Caco-2 (cell line): Measurements from ENCODE around the gene ZNF418. TPM values are rescaled to one million over a fixed set of nuclear protein-coding genes. Genes with fewer than 3 reads are reported as not detected.
"Not testable (repeated sequence)": the region's sequence is repeated elsewhere in the genome, so short reads cannot be mapped to it uniquely, and the experiment has no call there.

Experiments
- BruUV-seq: library from RNA; stranded (reverse); fragments of 400-500 nt; replicated peaks from 2 replicates; lab custom pipeline; 2021; lab: Mats Ljungman, UMichigan
- CTCF ChIA-PET: fragments of 300-600 bp; sonication (Branson Sonifier 250); formaldehyde crosslinking; loops from one replicate; lab custom pipeline; 2022; ENCODE audit warnings: antibody characterized with exemption; lab: Charles Lee
- POLR2A ChIA-PET: fragments of 300-600 bp; sonication (Branson Sonifier 250); formaldehyde crosslinking; loops from one replicate; lab custom pipeline; 2022; ENCODE audit warnings: antibody characterized with exemption; lab: Charles Lee
- DNase-seq, 2 experiments: peaks; one replicate each; pipeline versions ENCODE4 v3.0.0 to v3.0.0-alpha.2; 2020 to 2022
- H3K27me3 ChIP-seq: replicated peaks from 2 replicates; pipeline ENCODE4 v1.6.0; 2011; ENCODE audit warnings: low read length; ENCODE audit not compliant: control insufficient read depth, insufficient read depth
- H3K36me3 ChIP-seq: 2 replicates; pipeline ENCODE4 v1.5.1; 2011; ENCODE audit warnings: low read length; ENCODE audit not compliant: control insufficient read depth, insufficient read depth
- H3K4me1 ChIP-seq: fragments of 250-450 bp; sonication (Bioruptor Pico); 2 replicates; pipeline ENCODE4 v1.5.1; 2020; ENCODE audit warnings: mild to moderate bottlenecking
- H3K4me3 ChIP-seq: 2 replicates; pipeline ENCODE4 v1.5.1; 2011; ENCODE audit warnings: low read depth, mild to moderate bottlenecking, control low read depth, low read length
- H3K9me3 ChIP-seq: fragments of 250-450 bp; sonication (Bioruptor Pico); 2 replicates; pipeline ENCODE4 v1.5.1; 2020; ENCODE audit warnings: mild to moderate bottlenecking, moderate library complexity
- H3K27ac Mint-ChIP-seq: one replicate; pipeline ENCODE4 v1.8.0; 2022; ENCODE audit warnings: mixed read lengths; ENCODE audit not compliant: unreplicated experiment
- H3K27me3 Mint-ChIP-seq: one replicate; pipeline ENCODE4 v1.8.0; 2022; ENCODE audit warnings: mixed read lengths; ENCODE audit not compliant: insufficient read depth, unreplicated experiment
- H3K36me3 Mint-ChIP-seq: one replicate; pipeline ENCODE4 v1.8.0; 2022; ENCODE audit warnings: mild to moderate bottlenecking, mixed read lengths; ENCODE audit not compliant: insufficient read depth, unreplicated experiment
- H3K4me1 Mint-ChIP-seq: one replicate; pipeline ENCODE4 v1.8.0; 2022; ENCODE audit warnings: low read depth, mixed read lengths; ENCODE audit not compliant: unreplicated experiment
- H3K4me3 Mint-ChIP-seq: one replicate; pipeline ENCODE4 v1.8.0; 2022; ENCODE audit warnings: mild to moderate bottlenecking, moderate library complexity, mixed read lengths; ENCODE audit not compliant: unreplicated experiment
- H3K9me3 Mint-ChIP-seq: one replicate; pipeline ENCODE4 v1.8.0; 2022; ENCODE audit warnings: mixed read lengths; ENCODE audit not compliant: unreplicated experiment
- intact Hi-C: fragments of 100-400 bp; cut with micrococcal nuclease; formaldehyde crosslinking; loops from one replicate; pipeline ENCODE4 v1.10.0; 2022; ENCODE audit not compliant: unreplicated experiment
- total RNA-seq: library from RNA; stranded (reverse); gene quantifications from 2 replicates; pipeline ENCODE4 v1.2.3, GENCODE V29; 2022
- TF ChIP-seq, protein P1 (sequence below), 2 experiments: fragments of 200-600 bp in 1 of 2; IDR thresholded peaks; 1 replicate in 1 of 2; 2 replicates in 1 of 2; pipeline versions ENCODE4 v1.5.1 to v1.8.0; 2011 to 2022; ENCODE audit warnings: antibody characterized with exemption in 1 of 2, control low read depth in 1 of 2, inconsistent platforms in 1 of 2, low read depth in 1 of 2, low read length in 1 of 2, mild to moderate bottlenecking in 1 of 2, moderate library complexity in 1 of 2; ENCODE audit not compliant: insufficient read depth in 1 of 2, severe bottlenecking in 1 of 2, unreplicated experiment in 1 of 2

The ZNF418 gene
- total RNA-seq, 1 experiment from 2014 or later = 0.50 TPM

DNA sequence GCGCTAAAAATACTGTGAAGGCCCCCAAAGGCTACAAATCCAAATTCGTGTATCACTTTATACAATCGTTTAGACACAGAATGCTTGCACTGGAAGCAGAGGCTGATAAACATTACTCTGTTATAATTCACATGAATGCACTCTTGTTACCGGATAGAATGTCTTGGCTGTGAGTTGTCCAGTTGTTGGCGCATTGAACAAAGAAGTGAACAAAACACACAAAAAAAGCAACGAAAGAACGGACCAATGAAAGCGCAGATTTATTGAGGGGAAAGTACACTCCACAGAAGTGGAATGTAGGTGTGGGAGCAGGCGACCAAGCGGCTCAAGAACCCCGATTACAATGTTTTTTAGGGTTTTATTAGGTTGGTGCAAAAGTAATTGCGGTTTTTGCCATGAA is 529 bp upstream of the ZNF418 start:
- H3K9me3 Mint-ChIP-seq = peaks cover 49% of the 10 kb centered on the region
- BruUV-seq = no TSS peak
- Histone ChIP-seq H3K4me1 (no peaks in the 10 kb centered on the region), H3K4me3 (no peak overlapping the region), H3K36me3 (no peaks in the 10 kb centered on the region), H3K9me3 (peaks cover 36% of the 10 kb centered on the region), H3K27me3 (no peaks in the 10 kb centered on the region)
- no peak overlapping the region for H3K4me3 Mint-ChIP-seq
- no peaks in the 10 kb centered on the region for H3K27me3 Mint-ChIP-seq
- intact Hi-C loops = no loop called here
- CTCF ChIA-PET = no interaction called here
- POLR2A ChIA-PET = no interaction called here
- TF ChIP-seq, protein P1, sequence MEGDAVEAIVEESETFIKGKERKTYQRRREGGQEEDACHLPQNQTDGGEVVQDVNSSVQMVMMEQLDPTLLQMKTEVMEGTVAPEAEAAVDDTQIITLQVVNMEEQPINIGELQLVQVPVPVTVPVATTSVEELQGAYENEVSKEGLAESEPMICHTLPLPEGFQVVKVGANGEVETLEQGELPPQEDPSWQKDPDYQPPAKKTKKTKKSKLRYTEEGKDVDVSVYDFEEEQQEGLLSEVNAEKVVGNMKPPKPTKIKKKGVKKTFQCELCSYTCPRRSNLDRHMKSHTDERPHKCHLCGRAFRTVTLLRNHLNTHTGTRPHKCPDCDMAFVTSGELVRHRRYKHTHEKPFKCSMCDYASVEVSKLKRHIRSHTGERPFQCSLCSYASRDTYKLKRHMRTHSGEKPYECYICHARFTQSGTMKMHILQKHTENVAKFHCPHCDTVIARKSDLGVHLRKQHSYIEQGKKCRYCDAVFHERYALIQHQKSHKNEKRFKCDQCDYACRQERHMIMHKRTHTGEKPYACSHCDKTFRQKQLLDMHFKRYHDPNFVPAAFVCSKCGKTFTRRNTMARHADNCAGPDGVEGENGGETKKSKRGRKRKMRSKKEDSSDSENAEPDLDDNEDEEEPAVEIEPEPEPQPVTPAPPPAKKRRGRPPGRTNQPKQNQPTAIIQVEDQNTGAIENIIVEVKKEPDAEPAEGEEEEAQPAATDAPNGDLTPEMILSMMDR (IDR thresholded peaks at IDR 0.05; ENCODE audit: insufficient read depth in 1 of 2, low read depth in 1 of 2, low read length in 1 of 2, severe bottlenecking in 1 of 2, unreplicated experiment in 1 of 2) = no peak
- no peak for DNase-seq
- H3K27ac Mint-ChIP-seq = no peak overlapping the region
- H3K4me1 Mint-ChIP-seq = no peaks in the 10 kb centered on the region
- no peaks in the 10 kb centered on the region for H3K36me3 Mint-ChIP-seq

DNA sequence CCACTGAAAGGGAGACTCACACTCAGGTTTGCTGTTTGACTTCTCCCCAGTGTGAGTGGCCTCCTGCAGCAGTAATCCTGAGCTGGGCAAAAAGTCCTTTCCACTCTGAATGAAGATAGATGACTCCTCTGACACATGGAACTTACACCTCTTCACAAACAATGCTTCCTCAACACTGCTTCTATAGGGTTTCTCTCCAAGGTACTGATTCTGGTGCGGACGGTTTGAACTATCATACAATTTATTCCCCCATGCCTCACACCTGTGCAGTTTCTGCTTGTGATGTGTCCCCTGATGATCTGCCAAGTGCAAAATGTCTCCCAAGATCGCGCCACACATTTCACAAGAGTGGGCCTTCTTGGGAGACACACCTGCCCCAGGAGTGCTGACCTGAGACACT is 7.6 kb downstream of the ZNF418 start:
- BruUV-seq = no TSS peak
- H3K27me3 ChIP-seq = no peaks in the 10 kb centered on the region
- peaks cover 32% of the 10 kb centered on the region for H3K9me3 ChIP-seq
- POLR2A ChIA-PET = no interaction called here
- Mint-ChIP-seq H3K9me3 (peaks cover 20% of the 10 kb centered on the region), H3K27ac (no peak overlapping the region), H3K4me1 (no peaks in the 10 kb centered on the region), H3K36me3 (no peaks in the 10 kb centered on the region), H3K4me3 (no peak overlapping the region), H3K27me3 (no peaks in the 10 kb centered on the region)
- no peak overlapping the region for H3K4me3 ChIP-seq
- CTCF ChIA-PET = no interaction called here
- no peaks in the 10 kb centered on the region for H3K4me1 ChIP-seq
- no peak for DNase-seq
- intact Hi-C loops = no loop called here
- TF ChIP-seq, protein P1 (IDR thresholded peaks at IDR 0.05; ENCODE audit: insufficient read depth in 1 of 2, low read depth in 1 of 2, low read length in 1 of 2, severe bottlenecking in 1 of 2, unreplicated experiment in 1 of 2) = no peak
- no peaks in the 10 kb centered on the region for H3K36me3 ChIP-seq

GRCh38 chr19:57916168-57916995 is 18.8 kb downstream of the ZNF418 start, which contains the start of gene ZNF417:
TSS of gene ZNF417 (minus strand) at chr19:57916592. CDS start at chr19:57916411, 181 bp downstream.
- TSS peak; percentile 57 for BruUV-seq
- peak within 1 kb of the TSS; percentile 70 for H3K4me3 ChIP-seq
- Mint-ChIP-seq H3K4me3 (peak within 1 kb of the TSS; percentile 96), H3K36me3 (peaks cover 52% of the 10 kb centered on the region), H3K9me3 (peaks cover 49% of the 10 kb centered on the region), H3K4me1 (peaks cover 11% of the 10 kb centered on the region), H3K27ac (peak within 1 kb of the TSS; percentile 96)
- POLR2A ChIA-PET = interaction anchor here (0.6 to 1.3 kb wide), 5 partner anchors 11 to 725 kb away, joined by 3 to 6 read pairs (median 4); partner anchors contain the start of genes ZNF552 and ZNF586
- not testable (repeated sequence) for H3K36me3 ChIP-seq, H3K27me3 Mint-ChIP-seq, H3K4me1 ChIP-seq, H3K27me3 ChIP-seq
- CTCF ChIA-PET = interaction anchor here (0.7 kb wide), 1 partner anchor 97 kb away, joined by 5 read pairs; no protein-coding TSS in a partner anchor
- peak; percentile 91 to 94 for DNase-seq
- TF ChIP-seq, protein P1 (IDR thresholded peaks at IDR 0.05; ENCODE audit: insufficient read depth in 1 of 2, low read depth in 1 of 2, low read length in 1 of 2, severe bottlenecking in 1 of 2, unreplicated experiment in 1 of 2) = peak; percentile 25 to 48
- intact Hi-C loops = loop anchor here (1.0 to 10.0 kb wide), 3 partner anchors 102 to 358 kb away; partner anchors contain the start of genes ZNF550 and ZNF552
- H3K9me3 ChIP-seq = peaks cover 14% of the 10 kb centered on the region
